Loucy (cell line): Measurements from ENCODE around the gene ANKRD33B.

ENCODE experiments used
- H2AFZ ChIP-seq: fragments of 200-600 bp; sonication (generic); 2 replicates; pipeline ENCODE4 v1.6.0; 2016; ENCODE audit warnings: antibody characterized with exemption, mild to moderate bottlenecking, low read length, moderate library complexity
- H3F3A ChIP-seq: fragments of 200-600 bp; 2 replicates; pipeline ENCODE4 v1.6.0; 2016; ENCODE audit warnings: antibody characterized with exemption, low read depth, mild to moderate bottlenecking
- H3K27me3 ChIP-seq: fragments of 200-600 bp; sonication (generic); 2 replicates; pipeline ENCODE4 v1.6.1; 2014; ENCODE audit warnings: low read length, mild to moderate bottlenecking; ENCODE audit not compliant: insufficient read depth, poor library complexity, severe bottlenecking
- H3K36me3 ChIP-seq: fragments of 200-600 bp; sonication (generic); 2 replicates; pipeline ENCODE4 v1.6.1; 2016; ENCODE audit warnings: low read length; ENCODE audit not compliant: insufficient read depth
- H3K4me1 ChIP-seq: fragments of 200-600 bp; sonication (generic); 2 replicates; pipeline ENCODE4 v1.5.1; 2014; ENCODE audit warnings: low read length, mild to moderate bottlenecking; ENCODE audit not compliant: insufficient read depth, poor library complexity, severe bottlenecking
- H3K4me2 ChIP-seq: fragments of 200-600 bp; sonication (generic); 2 replicates; pipeline ENCODE4 v1.6.0; 2014; ENCODE audit warnings: antibody characterized with exemption, low read length, low read depth, mild to moderate bottlenecking; ENCODE audit not compliant: poor library complexity, severe bottlenecking
- H3K4me3 ChIP-seq: fragments of 200-600 bp; sonication (generic); 2 replicates; pipeline ENCODE4 v1.5.1; 2014; ENCODE audit warnings: low read length, mild to moderate bottlenecking, mixed read lengths; ENCODE audit not compliant: poor library complexity, severe bottlenecking
- H3K79me2 ChIP-seq: fragments of 200-600 bp; sonication (generic); 2 replicates; pipeline ENCODE4 v1.6.1; 2014; ENCODE audit warnings: low read length; ENCODE audit not compliant: insufficient read depth
- H3K9ac ChIP-seq: fragments of 200-600 bp; sonication (generic); 2 replicates; pipeline ENCODE4 v1.6.0; 2014; ENCODE audit warnings: mild to moderate bottlenecking, low read depth, low read length, moderate library complexity; ENCODE audit not compliant: poor library complexity, severe bottlenecking
- H3K9me2 ChIP-seq: fragments of 200-600 bp; sonication (generic); replicated peaks from 2 replicates; pipeline ENCODE4 v1.6.1; 2016; ENCODE audit warnings: low read depth, low read length, mixed read lengths
- H3K9me3 ChIP-seq: fragments of 200-600 bp; sonication (generic); 2 replicates; pipeline ENCODE4 v1.6.1; 2014; ENCODE audit warnings: mild to moderate bottlenecking, antibody characterized with exemption, low read length, low read depth; ENCODE audit not compliant: insufficient read depth
- H4K20me1 ChIP-seq: fragments of 200-600 bp; sonication (generic); 2 replicates; pipeline ENCODE4 v1.6.0; 2014; ENCODE audit warnings: antibody characterized with exemption, low read length, mild to moderate bottlenecking; ENCODE audit not compliant: insufficient read depth, poor library complexity, severe bottlenecking
- CTCF ChIP-seq: fragments of 200-600 bp; sonication (generic); conservative IDR thresholded peaks from 2 replicates; pipeline ENCODE4 v1.5.1; 2014; ENCODE audit warnings: mild to moderate bottlenecking, antibody characterized with exemption, low read length
- EZH2phosphoT487 ChIP-seq: fragments of 200-600 bp; IDR thresholded peaks from 2 replicates; pipeline ENCODE4 v1.6.1; 2018; ENCODE audit warnings: antibody characterized with exemption, mild to moderate bottlenecking, moderate library complexity, borderline replicate concordance

ANKRD33B gene

DNA sequence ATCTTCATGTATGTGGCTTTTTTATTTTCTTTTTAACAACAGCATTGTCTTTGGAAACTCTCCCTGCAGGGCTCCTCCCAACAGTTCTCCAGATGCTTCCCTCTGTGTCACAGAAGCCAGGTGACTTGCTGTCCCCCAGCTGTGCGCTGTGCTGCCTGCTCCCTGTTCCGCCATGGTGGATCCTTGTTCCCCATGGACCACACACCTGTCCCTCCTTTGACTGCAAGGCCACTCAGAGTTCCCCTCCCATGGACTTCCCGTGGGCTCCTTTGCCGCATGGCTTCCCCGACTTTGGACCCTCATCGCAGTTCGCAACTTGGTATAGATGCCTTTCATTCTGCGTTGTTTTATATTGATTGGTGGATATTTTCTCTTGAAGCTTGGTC, 18.6 kb downstream of the ANKRD33B start:
- TF ChIP-seq CTCF (no peak), EZH2phosphoT487 (no peak)
- no peak overlapping the region for H3K9ac ChIP-seq
- no peaks in the 10 kb centered on the region for H3K36me3 ChIP-seq
- H3K9me3 ChIP-seq: no peaks in the 10 kb centered on the region
- peaks cover 38% of the 10 kb centered on the region for H3K4me1 ChIP-seq
- no peaks in the 10 kb centered on the region for H3K9me2 ChIP-seq
- no peak overlapping the region for H3K4me2 ChIP-seq
- H3K79me2 ChIP-seq: no peaks in the 10 kb centered on the region
- no peaks in the 10 kb centered on the region for H4K20me1 ChIP-seq
- H3K27me3 ChIP-seq: no peaks in the 10 kb centered on the region
- H3F3A ChIP-seq: no peaks in the 10 kb centered on the region
- H2AFZ ChIP-seq: no peak overlapping the region
- H3K4me3 ChIP-seq: no peak overlapping the region

DNA sequence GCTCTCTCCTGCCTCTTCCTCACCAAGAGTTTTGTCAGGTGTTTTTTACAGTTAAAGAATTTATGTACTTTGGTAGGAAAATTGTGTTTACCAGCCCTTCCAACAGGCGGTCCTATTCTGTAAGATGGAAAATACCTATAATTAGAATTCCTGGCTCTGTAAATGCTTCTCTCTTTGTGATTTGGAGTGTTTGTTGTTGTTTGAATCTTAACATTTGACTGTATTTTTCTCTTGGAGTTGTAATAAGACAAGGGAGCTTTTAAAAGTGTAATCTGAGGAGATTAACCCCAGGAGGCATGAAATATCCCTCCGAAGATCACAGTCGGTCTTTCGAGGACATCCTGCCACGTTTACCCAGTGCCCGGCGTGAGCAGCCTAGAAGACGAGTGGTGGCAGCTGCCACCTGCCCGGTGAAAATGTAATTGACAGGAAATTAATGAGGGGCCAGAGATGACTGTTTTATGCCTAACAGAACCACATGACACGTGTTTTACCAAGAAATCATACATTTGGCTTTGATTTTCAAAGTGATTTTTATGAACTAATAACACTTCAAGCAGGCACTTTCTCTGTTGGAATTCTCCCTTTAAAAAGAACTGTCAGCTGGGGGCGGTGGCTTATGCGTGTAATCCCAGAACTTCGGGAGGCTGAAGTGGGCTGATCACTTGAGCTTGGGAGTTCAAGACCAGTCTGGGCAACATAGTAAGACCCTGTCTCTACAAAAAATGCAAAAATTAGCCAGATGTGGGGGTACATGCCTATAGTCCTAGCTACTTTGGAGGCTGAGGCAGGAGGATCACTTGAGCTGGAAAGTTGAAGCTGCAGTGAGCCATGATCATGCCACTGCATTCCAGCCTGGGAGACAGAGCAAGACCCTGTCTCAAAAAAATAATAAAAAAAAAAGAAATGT, 20.0 kb downstream of the ANKRD33B start:
- Histone ChIP-seq H3K36me3 (no peaks in the 10 kb centered on the region), H3K4me2 (no peak overlapping the region), H3K4me1 (peaks cover 36% of the 10 kb centered on the region), H3K9me3 (no peaks in the 10 kb centered on the region), H2AFZ (no peak overlapping the region), H3K79me2 (no peaks in the 10 kb centered on the region), H3K9ac (no peak overlapping the region), H3K4me3 (no peak overlapping the region), H4K20me1 (no peaks in the 10 kb centered on the region), H3K9me2 (no peaks in the 10 kb centered on the region), H3F3A (no peaks in the 10 kb centered on the region), H3K27me3 (no peaks in the 10 kb centered on the region)
- TF ChIP-seq CTCF: no peak
- TF ChIP-seq EZH2phosphoT487: no peak

DNA sequence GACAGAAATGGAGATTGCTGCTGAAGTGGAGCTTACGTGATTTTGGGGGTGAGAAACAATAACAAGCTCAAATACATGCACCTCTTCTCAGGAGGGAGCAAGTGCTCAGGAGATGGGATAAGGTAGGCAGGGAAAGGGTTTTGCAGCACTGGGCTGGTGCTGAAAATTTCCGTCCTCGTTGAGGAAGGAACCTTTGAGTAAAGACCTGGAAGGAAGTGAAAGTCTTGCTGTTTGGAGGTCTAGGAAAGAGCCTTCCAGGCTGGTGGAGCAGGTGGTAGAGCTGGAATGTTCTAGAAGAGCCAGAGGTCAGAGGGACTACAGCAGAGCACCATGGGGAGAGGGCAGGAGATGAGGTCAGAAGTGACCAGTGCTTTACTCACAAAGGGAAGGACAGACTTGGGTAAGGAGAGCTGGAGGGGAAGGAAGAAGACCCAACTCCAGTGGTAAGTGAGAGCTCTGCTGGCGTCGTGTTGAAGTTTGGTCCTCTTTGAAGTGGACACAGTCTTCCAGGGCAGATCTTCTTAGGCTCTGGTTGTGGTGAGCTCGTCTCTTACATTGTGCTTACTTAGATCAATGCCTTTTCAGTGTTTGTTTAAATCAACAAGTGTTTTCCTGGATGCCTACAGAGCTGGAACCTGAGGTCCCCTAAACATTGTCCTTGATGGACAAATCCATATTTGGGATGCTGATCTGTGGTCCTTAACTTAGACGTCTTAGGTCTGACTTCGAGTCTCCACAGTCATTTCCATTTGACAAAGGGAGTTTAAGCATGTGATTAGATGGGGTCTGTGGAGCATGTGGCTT, 21.0 kb downstream of the ANKRD33B start:
- Histone ChIP-seq H3K9me2 (no peaks in the 10 kb centered on the region), H3F3A (no peaks in the 10 kb centered on the region), H3K9ac (no peak overlapping the region), H2AFZ (no peak overlapping the region), H3K4me2 (no peak overlapping the region), H3K27me3 (no peaks in the 10 kb centered on the region), H3K79me2 (no peaks in the 10 kb centered on the region), H3K9me3 (no peaks in the 10 kb centered on the region), H3K4me1 (peaks cover 38% of the 10 kb centered on the region), H3K36me3 (no peaks in the 10 kb centered on the region), H3K4me3 (no peak overlapping the region), H4K20me1 (no peaks in the 10 kb centered on the region)
- no peak for TF ChIP-seq EZH2phosphoT487
